Memory B cell (primary cell): ENCODE data around the gene GRID2.
"Not testable (repeated sequence)": the region's sequence is repeated elsewhere in the genome, so short reads cannot be mapped to it uniquely, and the experiment has no call there.

Source experiments
- ATAC-seq: fragments of 150-1000 bp; cut with Tn5 transposase; 2 replicates; pipeline ENCODE4 v1.10.0; 2021; ENCODE audit warnings: low read depth, mild to moderate bottlenecking, moderate library complexity
- DNase-seq, 2 donors: peaks; one replicate each; pipeline ENCODE4 v3.0.0; 2022; ENCODE audit warnings: low spot score in 2 of 2
- H3K27ac Mint-ChIP-seq: one replicate; pipeline ENCODE4 v1.8.0; 2022; ENCODE audit warnings: mild to moderate bottlenecking, moderate library complexity, mixed read lengths
- H3K27me3 Mint-ChIP-seq: one replicate; pipeline ENCODE4 v1.8.0; 2022; ENCODE audit warnings: mixed read lengths
- H3K36me3 Mint-ChIP-seq: one replicate; pipeline ENCODE4 v1.8.0; 2022; ENCODE audit warnings: mild to moderate bottlenecking, mixed read lengths
- H3K4me1 Mint-ChIP-seq: one replicate; pipeline ENCODE4 v1.8.0; 2022; ENCODE audit warnings: mixed read lengths
- H3K4me3 Mint-ChIP-seq: one replicate; pipeline ENCODE4 v1.8.0; 2022; ENCODE audit warnings: mild to moderate bottlenecking, moderate library complexity, mixed read lengths
- H3K9me3 Mint-ChIP-seq: one replicate; pipeline ENCODE4 v1.8.0; 2022; ENCODE audit warnings: mixed read lengths

GRID2 gene

GRCh38 chr4:93334003-93334402 lies 1030.2 kb downstream of the GRID2 start:
- Mint-ChIP-seq H3K4me1 (no peaks in the 10 kb centered on the region), H3K27me3 (no peaks in the 10 kb centered on the region), H3K9me3 (peaks cover 1% of the 10 kb centered on the region), H3K36me3 (no peaks in the 10 kb centered on the region), H3K4me3 (no peak overlapping the region), H3K27ac (no peak overlapping the region)
- ATAC-seq = no peak
- DNase-seq = no peak

- ATAC-seq (no peak), DNase-seq (no peak)
- Mint-ChIP-seq H3K9me3 (no peaks in the 10 kb centered on the region), H3K36me3 (no peaks in the 10 kb centered on the region), H3K27ac (no peak overlapping the region), H3K4me3 (no peak overlapping the region), H3K27me3 (no peaks in the 10 kb centered on the region), H3K4me1 (no peaks in the 10 kb centered on the region)
These were observed 1033.4 kb downstream of the GRID2 start for GRCh38 chr4:93337196-93337595.

- H3K36me3 Mint-ChIP-seq = no peaks in the 10 kb centered on the region
- no peaks in the 10 kb centered on the region for H3K27me3 Mint-ChIP-seq
- ATAC-seq = no peak
- H3K27ac Mint-ChIP-seq = no peak overlapping the region
- DNase-seq = no peak
- H3K9me3 Mint-ChIP-seq = peaks cover 1% of the 10 kb centered on the region
- no peaks in the 10 kb centered on the region for H3K4me1 Mint-ChIP-seq
- no peak overlapping the region for H3K4me3 Mint-ChIP-seq
These were observed 1039.0 kb downstream of the GRID2 start for GRCh38 chr4:93342738-93343137.

- no peaks in the 10 kb centered on the region for H3K36me3 Mint-ChIP-seq
- no peak for ATAC-seq
- no peaks in the 10 kb centered on the region for H3K27me3 Mint-ChIP-seq
- H3K4me1 Mint-ChIP-seq = no peaks in the 10 kb centered on the region
- H3K4me3 Mint-ChIP-seq = no peak overlapping the region
- no peak overlapping the region for H3K27ac Mint-ChIP-seq
- no peak for DNase-seq
- peaks cover 7% of the 10 kb centered on the region for H3K9me3 Mint-ChIP-seq
These were observed 1043.1 kb downstream of the GRID2 start for GRCh38 chr4:93346840-93347239.

DNA sequence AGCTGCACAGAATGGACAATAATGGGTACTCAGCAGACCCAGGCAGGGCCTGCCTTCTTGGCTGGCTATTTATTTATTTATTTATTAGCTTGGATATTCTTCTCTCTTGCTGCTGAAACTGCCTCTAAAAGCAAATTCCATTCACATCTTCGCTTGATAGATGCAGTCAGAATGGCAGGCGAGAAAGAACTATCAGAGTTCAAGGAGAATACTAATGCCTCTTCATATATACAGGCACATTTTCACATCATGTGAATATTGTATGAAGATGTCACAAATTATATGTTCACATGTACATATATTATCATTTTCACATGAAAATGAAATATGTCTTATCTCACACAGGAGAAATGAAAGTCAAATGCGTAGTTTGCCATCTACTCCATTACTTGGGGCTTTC lies 1045.1 kb downstream of the GRID2 start:
- no peak for ATAC-seq
- H3K4me3 Mint-ChIP-seq = no peak overlapping the region

DNA sequence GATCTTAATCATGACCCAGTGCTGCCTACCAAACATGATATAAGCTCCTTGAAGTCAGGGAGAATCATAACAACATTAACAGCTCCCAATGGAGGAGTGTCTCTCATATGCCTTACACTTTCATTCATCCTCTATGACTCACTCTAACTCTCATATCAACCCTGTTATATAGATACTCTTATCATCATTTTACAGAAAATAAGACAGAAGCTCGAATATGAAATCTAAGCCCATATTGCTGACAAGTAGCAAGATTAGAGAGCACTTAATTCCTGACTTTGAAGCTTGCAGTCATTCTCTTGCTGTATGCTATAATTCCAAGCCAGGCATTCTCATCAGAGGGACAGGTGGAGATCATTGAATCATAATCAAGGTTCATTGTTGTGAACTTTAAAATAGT lies 1048.1 kb downstream of the GRID2 start:
- Mint-ChIP-seq H3K9me3 (peaks cover 7% of the 10 kb centered on the region), H3K27me3 (no peaks in the 10 kb centered on the region), H3K36me3 (no peaks in the 10 kb centered on the region), H3K4me3 (no peak overlapping the region), H3K4me1 (no peaks in the 10 kb centered on the region), H3K27ac (no peak overlapping the region)
- no peak for DNase-seq
- ATAC-seq = no peak

More for the DNA sequence above, 1045.1 kb downstream of the GRID2 start:
- Mint-ChIP-seq H3K36me3 (no peaks in the 10 kb centered on the region), H3K9me3 (peaks cover 8% of the 10 kb centered on the region), H3K27ac (no peak overlapping the region), H3K27me3 (no peaks in the 10 kb centered on the region), H3K4me1 (no peaks in the 10 kb centered on the region)
- DNase-seq = no peak

DNA sequence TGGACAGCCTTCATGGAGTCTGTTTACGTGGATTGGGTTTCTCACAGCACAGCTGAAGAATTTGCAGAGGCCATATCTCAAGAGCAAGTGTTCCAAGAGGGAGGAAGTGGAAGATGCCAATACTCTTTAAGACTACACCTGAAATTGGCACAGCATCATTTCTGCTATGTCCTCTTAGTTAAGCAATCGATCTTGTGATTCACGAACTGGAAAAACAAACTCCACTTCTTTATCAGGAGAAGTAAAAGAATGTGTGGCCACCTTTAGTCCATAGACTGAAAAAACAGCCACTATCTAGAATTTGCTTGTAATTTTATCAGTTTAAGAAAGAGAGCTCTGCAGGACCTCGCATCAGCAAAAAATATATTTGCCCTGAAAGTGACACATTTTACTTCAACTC lies 1051.6 kb downstream of the GRID2 start:
- H3K4me1 Mint-ChIP-seq = no peaks in the 10 kb centered on the region
- H3K36me3 Mint-ChIP-seq = no peaks in the 10 kb centered on the region
- no peak overlapping the region for H3K4me3 Mint-ChIP-seq
- ATAC-seq = no peak
- DNase-seq = no peak
- no peak overlapping the region for H3K27ac Mint-ChIP-seq
- no peaks in the 10 kb centered on the region for H3K27me3 Mint-ChIP-seq
- H3K9me3 Mint-ChIP-seq = peaks cover 4% of the 10 kb centered on the region

- no peaks in the 10 kb centered on the region for H3K4me1 Mint-ChIP-seq
- no peaks in the 10 kb centered on the region for H3K9me3 Mint-ChIP-seq
- no peaks in the 10 kb centered on the region for H3K36me3 Mint-ChIP-seq
- no peak overlapping the region for H3K27ac Mint-ChIP-seq
- no peak for ATAC-seq
- no peak overlapping the region for H3K4me3 Mint-ChIP-seq
- no peak for DNase-seq
- no peaks in the 10 kb centered on the region for H3K27me3 Mint-ChIP-seq
These were observed 1055.8 kb downstream of the GRID2 start for GRCh38 chr4:93359586-93359985.

DNA sequence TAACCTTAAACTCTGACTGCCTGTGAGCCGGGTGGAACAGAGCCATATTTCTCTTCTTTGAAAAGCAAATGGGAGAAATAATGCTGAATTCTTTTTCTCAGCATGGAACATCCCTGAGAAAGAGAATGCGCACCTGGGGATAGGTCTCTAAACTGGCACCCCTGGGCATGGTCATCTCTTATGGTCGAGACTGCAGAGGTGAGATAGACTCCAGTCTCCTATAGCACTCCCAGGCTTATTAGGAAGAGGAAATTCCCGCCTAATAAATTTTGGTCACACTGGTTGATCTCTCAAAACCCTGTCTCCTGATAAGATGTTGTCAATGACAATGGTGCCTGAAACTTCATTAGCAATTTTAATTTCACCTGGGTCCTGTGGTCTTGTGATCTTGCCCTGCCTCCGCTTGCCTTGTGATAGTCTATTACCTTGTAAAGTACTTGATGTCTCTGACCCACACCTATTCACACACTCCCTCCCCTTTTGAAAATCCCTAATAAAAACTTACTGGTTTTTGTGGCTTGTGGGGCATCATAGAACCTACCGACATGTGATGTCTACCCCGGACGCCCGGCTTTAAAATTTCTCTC lies 1062.5 kb downstream of the GRID2 start:
- H3K27ac Mint-ChIP-seq, ATAC-seq, H3K4me1 Mint-ChIP-seq, H3K4me3 Mint-ChIP-seq, H3K9me3 Mint-ChIP-seq, H3K27me3 Mint-ChIP-seq, DNase-seq, H3K36me3 Mint-ChIP-seq: not testable (repeated sequence)

DNA sequence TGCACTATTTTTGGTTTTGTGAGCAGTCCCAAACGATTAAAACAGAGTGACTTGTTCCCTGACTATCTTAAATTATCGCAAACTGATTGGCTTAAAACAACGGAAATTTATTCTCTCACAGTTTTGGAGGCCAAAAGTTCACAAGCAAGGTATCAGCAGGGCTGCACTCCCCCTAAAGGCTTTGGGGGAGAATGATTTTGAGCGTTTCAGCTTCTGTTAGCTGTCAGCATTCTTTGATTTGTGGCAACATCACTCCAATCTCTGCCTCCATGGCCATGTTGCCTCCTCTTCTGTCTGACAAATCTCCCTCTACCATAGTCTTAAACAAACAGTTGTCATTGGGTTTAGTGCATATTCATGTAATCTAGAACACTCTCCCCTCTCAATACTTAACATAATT lies 1065.2 kb downstream of the GRID2 start:
- Mint-ChIP-seq H3K9me3 (peaks cover 7% of the 10 kb centered on the region), H3K27me3 (no peaks in the 10 kb centered on the region), H3K4me3 (no peak overlapping the region), H3K36me3 (no peaks in the 10 kb centered on the region), H3K4me1 (no peaks in the 10 kb centered on the region), H3K27ac (no peak overlapping the region)
- DNase-seq (no peak), ATAC-seq (no peak)

GRCh38 chr4:93370256-93370655 lies 1066.5 kb downstream of the GRID2 start:
- DNase-seq = no peak
- H3K27ac Mint-ChIP-seq = no peak overlapping the region
- H3K4me1 Mint-ChIP-seq = no peaks in the 10 kb centered on the region
- H3K27me3 Mint-ChIP-seq = no peaks in the 10 kb centered on the region
- peaks cover 7% of the 10 kb centered on the region for H3K9me3 Mint-ChIP-seq
- H3K4me3 Mint-ChIP-seq = no peak overlapping the region
- no peak for ATAC-seq
- H3K36me3 Mint-ChIP-seq = no peaks in the 10 kb centered on the region

DNA sequence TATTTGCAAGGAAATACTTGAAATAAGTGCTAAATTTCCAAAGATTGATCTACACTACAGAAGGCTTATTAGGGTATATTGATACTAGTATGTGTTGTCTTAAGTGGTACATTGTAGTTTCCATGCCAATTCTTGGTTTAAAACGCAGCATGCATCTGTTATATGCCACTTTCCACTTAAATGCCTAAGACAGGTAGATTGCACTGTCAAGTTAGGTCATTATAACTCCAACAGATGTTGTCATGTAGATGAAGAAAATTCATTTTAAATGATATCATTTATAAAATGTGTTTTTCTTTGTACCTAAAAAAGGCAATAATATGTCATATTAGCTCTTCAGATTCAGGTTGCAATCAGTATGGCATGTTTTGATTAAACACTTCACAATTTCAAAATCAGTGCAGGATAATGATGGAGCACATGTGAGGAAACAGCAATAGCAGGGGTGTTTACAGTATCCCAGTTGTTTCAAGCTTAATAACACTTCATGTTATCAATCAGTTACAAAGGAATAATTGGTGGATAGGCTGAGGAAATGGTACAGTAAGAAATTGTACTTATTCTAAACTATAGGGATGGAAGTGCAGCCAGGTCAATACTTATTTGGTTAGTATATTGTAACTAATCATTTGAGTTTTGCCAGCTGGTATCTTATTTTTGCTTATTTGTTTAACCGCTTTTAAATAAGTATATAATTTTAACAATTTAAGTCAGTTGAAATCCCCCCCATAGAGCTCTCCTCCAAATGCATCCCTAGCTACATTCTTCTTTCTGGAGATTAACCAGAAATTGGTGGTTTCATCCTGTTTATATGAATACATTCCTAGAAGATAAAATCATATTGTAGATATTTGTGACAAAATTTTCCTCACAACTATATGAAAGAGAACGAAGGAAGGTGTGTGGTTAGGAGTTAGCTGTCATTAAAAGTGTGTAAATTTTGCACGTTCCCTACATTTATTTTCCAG lies 1070.4 kb downstream of the GRID2 start:
- no peak for ATAC-seq
- H3K27ac Mint-ChIP-seq = no peak overlapping the region
- H3K4me3 Mint-ChIP-seq = no peak overlapping the region
- H3K36me3 Mint-ChIP-seq = no peaks in the 10 kb centered on the region
- peaks cover 7% of the 10 kb centered on the region for H3K9me3 Mint-ChIP-seq
- H3K27me3 Mint-ChIP-seq = no peaks in the 10 kb centered on the region
- H3K4me1 Mint-ChIP-seq = no peaks in the 10 kb centered on the region
- no peak for DNase-seq

GRCh38 chr4:93384241-93384640 lies 1080.5 kb downstream of the GRID2 start:
- Mint-ChIP-seq H3K36me3 (no peaks in the 10 kb centered on the region), H3K9me3 (peaks cover 2% of the 10 kb centered on the region), H3K27me3 (no peaks in the 10 kb centered on the region), H3K4me3 (no peak overlapping the region), H3K4me1 (no peaks in the 10 kb centered on the region), H3K27ac (no peak overlapping the region)
- DNase-seq = no peak
- no peak for ATAC-seq

GRCh38 chr4:93384887-93385286 lies 1081.1 kb downstream of the GRID2 start:
- DNase-seq = no peak
- no peaks in the 10 kb centered on the region for H3K27me3 Mint-ChIP-seq
- no peak overlapping the region for H3K4me3 Mint-ChIP-seq
- ATAC-seq = no peak
- H3K36me3 Mint-ChIP-seq = no peaks in the 10 kb centered on the region
- H3K4me1 Mint-ChIP-seq = no peaks in the 10 kb centered on the region
- H3K27ac Mint-ChIP-seq = no peak overlapping the region
- peaks cover 2% of the 10 kb centered on the region for H3K9me3 Mint-ChIP-seq
